Measurements from ENCODE around the gene RNF112. TPM values are rescaled to one million over a fixed set of nuclear protein-coding genes. Genes with fewer than 3 reads are reported as not detected.

RNF112 gene
- total RNA-seq, 3 donors from 2014 or later = 2.4 to 13.4 (median 3.4) TPM

DNA sequence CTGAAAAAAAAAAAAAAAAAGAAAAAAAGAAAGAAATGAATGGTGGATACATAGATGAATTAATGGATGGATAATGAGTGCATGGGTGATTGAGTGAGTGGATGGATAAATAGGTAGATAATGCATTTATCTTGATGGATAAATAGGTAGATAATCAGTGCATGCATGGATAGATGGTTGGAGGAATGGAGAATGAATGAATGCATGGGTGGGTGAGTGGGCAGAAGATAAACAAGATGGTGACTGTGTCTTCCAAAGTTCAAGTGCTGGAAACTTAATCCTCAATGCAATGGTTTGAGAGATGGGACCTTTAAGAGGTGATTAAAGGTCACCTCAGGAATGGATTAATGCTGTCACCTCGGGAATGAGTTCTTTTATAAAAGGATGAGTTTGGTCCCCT, 6.8 kb upstream of the RNF112 start:
- no peak for TF ChIP-seq CTCF (IDR thresholded peaks at IDR 0.05)
- ATAC-seq = no peak
- Histone ChIP-seq H3K9me3 (no peaks in the 10 kb centered on the region), H3K4me3 (no peak overlapping the region), H3K36me3 (ENCODE audit: low read depth) (no peaks in the 10 kb centered on the region), H3K4me1 (ENCODE audit: low read depth) (peaks cover 22% of the 10 kb centered on the region)
- intact Hi-C loops (cut with DNase I, micrococcal nuclease) = no loop called here
- DNase-seq = no peak

DNA sequence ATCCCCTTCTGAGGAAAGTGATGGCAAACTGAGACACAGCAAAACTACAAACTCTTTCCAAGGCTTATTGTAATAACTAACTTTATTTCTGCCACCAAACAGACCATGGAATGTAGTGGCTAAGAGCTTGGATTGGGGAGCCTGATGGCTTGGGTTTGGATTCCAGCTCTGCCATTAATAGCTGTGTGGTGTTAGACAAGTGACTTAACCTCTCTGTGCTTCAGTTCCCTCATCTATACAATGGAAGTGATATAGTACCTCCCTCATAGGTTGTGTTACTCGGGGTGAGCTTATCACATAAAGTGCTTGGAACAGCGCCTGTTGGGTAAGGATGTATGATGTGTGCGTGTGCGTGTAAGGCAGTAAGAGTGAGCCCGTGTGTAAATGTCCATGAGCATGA, 5.9 kb upstream of the RNF112 start:
- no peak for ATAC-seq
- H3K4me1 ChIP-seq (ENCODE audit: low read depth) = peaks cover 21% of the 10 kb centered on the region
- H3K36me3 ChIP-seq (ENCODE audit: low read depth) = no peaks in the 10 kb centered on the region
- DNase-seq = no peak
- intact Hi-C loops (cut with DNase I, micrococcal nuclease) = no loop called here
- no peaks in the 10 kb centered on the region for H3K9me3 ChIP-seq
- H3K4me3 ChIP-seq = no peak overlapping the region
- no peak for TF ChIP-seq CTCF (IDR thresholded peaks at IDR 0.05)

GRCh38 chr17:19407601-19408345, 3.3 kb upstream of the RNF112 start:
- intact Hi-C loops (cut with DNase I, micrococcal nuclease) = no loop called here
- H3K4me1 ChIP-seq (ENCODE audit: low read depth) = no peaks in the 10 kb centered on the region
- no peaks in the 10 kb centered on the region for H3K9me3 ChIP-seq
- ATAC-seq (no peak), DNase-seq (no peak)
- no peak for TF ChIP-seq CTCF (IDR thresholded peaks at IDR 0.05)
- H3K4me3 ChIP-seq = no peak overlapping the region
- H3K36me3 ChIP-seq (ENCODE audit: low read depth) = no peaks in the 10 kb centered on the region

GRCh38 chr17:19408346-19408710, 2.7 kb upstream of the RNF112 start:
- DNase-seq (no peak), ATAC-seq (no peak)
- no peak for TF ChIP-seq CTCF (IDR thresholded peaks at IDR 0.05)
- Histone ChIP-seq H3K4me3 (no peak overlapping the region), H3K9me3 (no peaks in the 10 kb centered on the region), H3K36me3 (ENCODE audit: low read depth) (no peaks in the 10 kb centered on the region), H3K4me1 (ENCODE audit: low read depth) (no peaks in the 10 kb centered on the region)
- intact Hi-C loops (cut with DNase I, micrococcal nuclease) = no loop called here

GRCh38 chr17:19409066-19409465, 2.0 kb upstream of the RNF112 start:
- DNase-seq (no peak), ATAC-seq (no peak)
- TF ChIP-seq CTCF (IDR thresholded peaks at IDR 0.05) = no peak
- no peak overlapping the region for H3K4me3 ChIP-seq
- H3K4me1 ChIP-seq (ENCODE audit: low read depth) = no peaks in the 10 kb centered on the region
- H3K9me3 ChIP-seq = no peaks in the 10 kb centered on the region
- H3K36me3 ChIP-seq (ENCODE audit: low read depth) = no peaks in the 10 kb centered on the region
- intact Hi-C loops (cut with DNase I, micrococcal nuclease) = no loop called here

DNA sequence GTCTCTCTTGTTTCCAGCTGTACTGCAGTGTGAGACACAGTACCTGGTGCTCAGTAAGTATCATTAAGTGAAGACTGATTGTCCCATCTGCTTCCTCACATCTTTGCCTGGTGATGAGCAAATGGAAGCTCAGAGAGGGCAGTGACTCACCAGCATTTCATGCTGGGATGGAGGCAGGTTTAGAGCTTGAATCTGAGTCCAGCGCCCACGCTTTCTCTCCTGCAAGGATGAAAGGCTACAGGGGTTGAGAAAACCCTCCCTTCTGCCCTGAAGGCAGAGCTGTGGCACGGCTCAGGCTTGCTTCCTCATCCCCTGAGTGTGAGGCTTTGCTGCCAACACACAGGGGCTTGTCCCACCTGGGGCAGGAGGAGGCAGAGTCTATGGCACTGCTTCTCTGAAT, 1.5 kb upstream of the RNF112 start:
- ATAC-seq = no peak
- Histone ChIP-seq H3K36me3 (ENCODE audit: low read depth) (no peaks in the 10 kb centered on the region), H3K4me3 (no peak overlapping the region), H3K4me1 (ENCODE audit: low read depth) (no peaks in the 10 kb centered on the region), H3K9me3 (no peaks in the 10 kb centered on the region)
- intact Hi-C loops (cut with DNase I, micrococcal nuclease) = no loop called here
- DNase-seq = no peak
- no peak for TF ChIP-seq CTCF (IDR thresholded peaks at IDR 0.05)

Measured in mucosa of descending colon (tissue), 3 donors.